ENCODE measurements around the gene VPS51. TPM values are rescaled to one million over a fixed set of nuclear protein-coding genes. Genes with fewer than 3 reads are reported as not detected.

The VPS51 gene
- polyA plus RNA-seq, 1 donor from 2014 or later = 230 TPM

- Histone ChIP-seq H3K27ac (ENCODE audit: low read length) (peak overlapping the region; percentile 91), H3K79me2 (replicated peaks; ENCODE audit: insufficient read depth, low read length) (peaks cover 31% of the 10 kb centered on the region), H2AFZ (ENCODE audit: low read depth, low read length) (no peak overlapping the region), H3K36me3 (ENCODE audit: insufficient read depth, low read length) (peaks cover 10% of the 10 kb centered on the region), H3K9ac (ENCODE audit: low read length) (peak overlapping the region; percentile 97), H3K9me2 (ENCODE audit: insufficient read depth, low read length) (no peaks in the 10 kb centered on the region), H3K4me2 (ENCODE audit: low read length) (peak overlapping the region; percentile 98), H3F3A (ENCODE audit: insufficient read depth, low read length, poor library complexity, severe bottlenecking) (no peaks in the 10 kb centered on the region), H3K4me3 (ENCODE audit: low read length) (peak overlapping the region; percentile 73), H3K27me3 (ENCODE audit: insufficient read depth, low read depth, low read length) (no peaks in the 10 kb centered on the region), H3K9me3 (ENCODE audit: low read length) (no peaks in the 10 kb centered on the region), H4K20me1 (ENCODE audit: insufficient read depth) (no peaks in the 10 kb centered on the region)
- TF ChIP-seq SMC3 (conservative IDR thresholded peaks at IDR 0.05; ENCODE audit: poor library complexity) = no peak
- TF ChIP-seq RAD21 (conservative IDR thresholded peaks at IDR 0.05) = no peak
- no peak for TF ChIP-seq REST (IDR thresholded peaks at IDR 0.05; ENCODE audit: borderline replicate concordance)
- no peak for TF ChIP-seq EZH2 (IDR thresholded peaks at IDR 0.05; ENCODE audit: borderline replicate concordance, insufficient read depth, low read length, poor library complexity, severe bottlenecking)
Observed at GRCh38 chr11:65121447-65121864, 25.4 kb downstream of the VPS51 start.

DNA sequence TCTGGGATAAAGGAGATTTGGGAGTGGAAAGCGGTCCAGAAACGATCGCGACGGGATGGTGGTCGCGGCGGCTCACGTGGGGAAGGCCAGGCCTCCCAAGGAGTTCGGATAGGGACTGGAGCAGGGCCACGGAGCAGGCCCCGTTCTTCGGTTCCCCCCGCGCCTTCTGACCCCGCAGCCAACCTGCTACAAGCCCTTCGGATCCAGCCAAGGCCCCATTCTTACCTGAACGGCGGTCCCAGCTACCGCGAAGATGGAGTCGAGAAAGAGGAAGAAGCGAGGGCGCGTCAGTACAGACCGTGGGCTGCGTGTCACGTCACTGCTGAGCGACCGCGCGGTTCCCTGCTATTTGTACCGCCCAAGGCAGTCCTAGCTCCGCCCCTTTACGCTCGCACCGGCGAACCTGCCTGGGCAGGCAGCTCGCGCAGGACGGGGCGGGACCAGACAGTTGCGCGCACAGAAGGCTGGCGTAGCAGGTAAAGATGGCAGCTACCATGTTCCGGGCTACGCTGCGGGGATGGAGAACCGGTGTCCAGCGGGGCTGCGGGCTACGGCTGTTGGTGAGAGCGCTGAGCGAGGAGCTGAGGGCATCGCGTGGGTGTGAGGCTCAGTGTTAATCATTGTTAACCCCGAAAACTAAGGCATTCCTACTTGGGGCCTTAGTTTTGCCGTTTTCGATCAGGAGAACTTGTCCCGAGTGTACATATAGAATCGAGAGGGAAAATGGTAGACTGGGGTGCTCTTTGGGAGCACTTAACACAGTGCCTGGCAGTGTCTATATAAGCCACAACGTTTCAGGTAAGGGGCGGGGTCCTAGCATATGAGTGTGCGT lies 26.1 kb downstream of the VPS51 start, which contains the start of the genes FAU and MRPL49:
Gene FAU, minus strand, starts transcription at position 270 of the 832 bp plus-strand sequence. CDS start 321 bp downstream, outside the sequence.
Gene MRPL49, plus strand, starts transcription at position 457 of the 832 bp plus-strand sequence. Its CDS starts 26 bp downstream, at position 483.
- no peaks in the 10 kb centered on the region for H4K20me1 ChIP-seq (ENCODE audit: insufficient read depth)
- peak within 1 kb of the TSS; percentile 73 for H3K4me3 ChIP-seq (ENCODE audit: low read length)
- H3K9ac ChIP-seq (ENCODE audit: low read length) = peak within 1 kb of the TSS; percentile 97
- no peaks in the 10 kb centered on the region for H3K27me3 ChIP-seq (ENCODE audit: insufficient read depth, low read depth, low read length)
- peaks cover 10% of the 10 kb centered on the region for H3K36me3 ChIP-seq (ENCODE audit: insufficient read depth, low read length)
- no peaks in the 10 kb centered on the region for H3K9me2 ChIP-seq (ENCODE audit: insufficient read depth, low read length)
- TF ChIP-seq TAF1 (IDR thresholded peaks at IDR 0.05; ENCODE audit: low read depth) (peak; percentile 88), EP300 (conservative IDR thresholded peaks at IDR 0.05; ENCODE audit: poor library complexity, severe bottlenecking) (peak; percentile 54), POLR2AphosphoS5 (IDR thresholded peaks at IDR 0.05) (peak; percentile 96), RAD21 (conservative IDR thresholded peaks at IDR 0.05) (no peak), EZH2 (IDR thresholded peaks at IDR 0.05; ENCODE audit: borderline replicate concordance, insufficient read depth, low read length, poor library complexity, severe bottlenecking) (no peak), MXI1 (conservative IDR thresholded peaks at IDR 0.05; ENCODE audit: poor library complexity, severe bottlenecking) (peak; percentile 93), REST (IDR thresholded peaks at IDR 0.05; ENCODE audit: borderline replicate concordance) (peak; percentile 86), CTCF (IDR thresholded peaks at IDR 0.05; ENCODE audit: poor library complexity, severe bottlenecking) (no peak), SMC3 (conservative IDR thresholded peaks at IDR 0.05; ENCODE audit: poor library complexity) (peak; percentile 32)
- H3K79me2 ChIP-seq (replicated peaks; ENCODE audit: insufficient read depth, low read length) = peaks cover 31% of the 10 kb centered on the region
- no peaks in the 10 kb centered on the region for H3K9me3 ChIP-seq (ENCODE audit: low read length)
- peak within 1 kb of the TSS; percentile 98 for H3K4me2 ChIP-seq (ENCODE audit: low read length)
- H3F3A ChIP-seq (ENCODE audit: insufficient read depth, low read length, poor library complexity, severe bottlenecking) = no peaks in the 10 kb centered on the region
- peak within 1 kb of the TSS; percentile 91 for H3K27ac ChIP-seq (ENCODE audit: low read length)
- peak within 1 kb of the TSS; percentile 47 for H2AFZ ChIP-seq (ENCODE audit: low read depth, low read length)

All from neural cell (in vitro differentiated cells).